ENCODE measurements around the gene KCNQ5.
"Not testable (repeated sequence)": the region's sequence is repeated elsewhere in the genome, so short reads cannot be mapped to it uniquely, and the experiment has no call there.

KCNQ5 gene

GRCh38 chr6:72857791-72858585 lies 236.1 kb downstream of the KCNQ5 start:
- no peak for DNase-seq

- DNase-seq, result no peak
These were observed 239.2 kb downstream of the KCNQ5 start for GRCh38 chr6:72861059-72861458.

- no peak for DNase-seq
These were observed 240.1 kb downstream of the KCNQ5 start for GRCh38 chr6:72861935-72862432.

- no peak for DNase-seq
These were observed 241.3 kb downstream of the KCNQ5 start for GRCh38 chr6:72863131-72863530.

GRCh38 chr6:72864236-72864635 lies 242.4 kb downstream of the KCNQ5 start:
- DNase-seq, result no peak

DNA sequence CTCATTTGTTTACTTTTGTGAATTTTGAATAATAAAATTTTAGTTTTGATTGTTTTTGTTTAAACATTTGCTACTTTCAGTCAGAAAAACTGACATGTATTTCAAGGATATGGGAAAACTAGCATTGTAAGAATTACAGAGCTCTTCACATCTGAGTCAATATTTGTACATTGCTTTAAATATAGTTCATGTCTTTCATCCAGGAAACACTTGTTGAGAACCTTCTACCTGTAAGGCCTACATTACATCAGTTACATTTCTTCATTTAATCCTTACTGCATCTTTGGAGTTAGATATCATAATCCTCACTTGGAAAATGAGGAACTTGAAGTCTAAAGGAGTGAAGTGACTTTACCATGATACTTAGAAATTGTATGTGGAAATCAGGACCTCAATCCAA lies 242.9 kb downstream of the KCNQ5 start:
- no peak for DNase-seq

DNA sequence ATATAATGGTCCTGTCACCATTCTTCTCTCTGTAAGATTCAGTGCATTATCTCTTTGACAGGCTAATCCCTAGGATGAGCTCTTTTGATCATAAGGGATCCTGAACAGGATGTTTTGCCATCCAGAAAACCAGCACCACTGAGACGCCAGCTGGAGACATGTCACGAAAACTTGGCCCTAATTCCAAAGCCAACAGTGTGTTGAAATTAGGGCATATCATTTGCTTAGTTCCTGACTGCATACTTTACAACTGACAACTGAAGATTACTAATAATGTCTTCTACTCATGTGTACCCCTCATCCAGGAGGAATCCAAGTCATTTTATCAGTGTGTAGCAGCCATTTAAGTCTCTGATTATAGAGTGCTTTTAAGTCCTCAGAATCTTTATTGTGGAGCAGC lies 243.6 kb downstream of the KCNQ5 start:
- no peak for DNase-seq

- DNase-seq, result no peak
These were observed 247.8 kb downstream of the KCNQ5 start for GRCh38 chr6:72869621-72870020.

GRCh38 chr6:72873433-72873832 lies 251.6 kb downstream of the KCNQ5 start:
- DNase-seq, result no peak

DNA sequence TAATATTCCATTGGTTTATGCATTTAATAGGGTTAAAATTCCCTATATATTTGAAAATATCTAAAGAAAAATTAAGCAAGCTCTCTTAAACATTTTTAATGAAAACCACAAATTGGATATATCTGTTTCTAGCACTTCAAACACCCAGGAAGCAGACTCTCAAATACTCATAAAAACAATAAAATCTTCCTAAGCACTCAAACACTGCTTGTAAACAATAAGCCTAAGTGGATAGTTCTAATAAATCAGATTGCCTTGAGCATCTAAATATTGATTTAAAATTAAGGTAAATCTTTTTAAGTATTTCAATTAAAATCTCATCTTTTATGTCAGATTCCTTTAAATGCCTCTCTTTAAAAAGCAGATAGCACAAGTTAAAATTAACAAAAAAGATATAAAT lies 254.4 kb downstream of the KCNQ5 start:
- no peak for DNase-seq

DNA sequence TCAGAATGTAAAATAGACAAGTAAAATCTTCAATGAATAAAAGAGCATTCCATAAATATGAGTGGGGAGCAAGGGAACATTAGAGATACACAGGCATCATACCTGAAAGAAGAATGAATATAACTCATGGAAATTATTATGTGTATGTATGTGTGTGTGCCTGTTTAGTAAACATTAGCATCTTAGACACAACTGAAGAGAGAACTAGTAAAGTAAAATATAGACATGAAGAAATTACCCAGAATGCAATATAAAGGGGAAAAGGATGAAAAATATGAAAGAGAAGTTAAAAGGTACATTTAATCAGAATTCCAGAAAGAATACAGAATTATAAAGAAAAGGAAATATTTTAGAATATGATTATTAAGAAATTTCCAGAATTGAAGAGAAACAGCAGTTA lies 264.3 kb downstream of the KCNQ5 start:
- no peak for DNase-seq

GRCh38 chr6:72890233-72890632 lies 268.4 kb downstream of the KCNQ5 start:
- DNase-seq, result no peak

DNA sequence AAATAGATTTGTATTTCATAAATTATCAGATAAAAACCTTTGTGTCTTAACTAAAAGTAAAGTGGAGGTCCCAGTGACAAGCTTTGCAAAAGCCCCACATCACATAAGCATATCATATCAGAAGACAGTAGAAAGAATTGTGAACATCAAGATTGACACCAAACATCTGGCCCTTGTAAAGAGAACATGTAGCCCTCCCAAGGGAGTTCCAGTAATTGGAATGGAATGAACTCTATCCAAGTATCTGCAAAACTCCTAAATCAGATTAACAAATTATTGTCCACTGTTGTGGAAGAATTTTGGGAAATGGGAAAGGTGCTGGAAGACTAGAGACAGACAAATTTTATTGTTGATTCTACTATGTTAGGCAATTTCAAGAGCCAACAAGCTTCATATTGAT lies 268.8 kb downstream of the KCNQ5 start:
- no peak for DNase-seq

- no peak for DNase-seq
These were observed 271.0 kb downstream of the KCNQ5 start for GRCh38 chr6:72892901-72893300.

DNA sequence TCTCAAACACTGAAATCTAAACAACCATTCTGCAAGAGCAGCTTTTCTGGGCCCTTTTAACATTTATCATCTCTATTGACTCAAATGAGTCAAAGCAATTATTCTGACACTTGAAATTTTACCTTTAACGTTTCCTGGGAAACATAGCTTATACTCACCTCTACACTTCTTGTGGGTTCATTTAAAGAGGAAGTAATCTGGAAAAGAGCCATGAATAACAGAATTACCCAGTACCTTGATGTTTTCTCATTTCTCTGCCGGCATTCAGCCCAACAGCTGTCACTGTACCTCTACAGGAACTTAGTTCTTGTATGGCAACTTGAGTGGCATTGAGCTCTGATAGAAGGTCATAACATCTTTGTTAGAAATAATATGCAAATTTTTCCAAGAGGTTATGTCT lies 272.2 kb downstream of the KCNQ5 start:
- no peak for DNase-seq

GRCh38 chr6:72898313-72898712 lies 276.4 kb downstream of the KCNQ5 start:
- not testable (repeated sequence) for DNase-seq

DNA sequence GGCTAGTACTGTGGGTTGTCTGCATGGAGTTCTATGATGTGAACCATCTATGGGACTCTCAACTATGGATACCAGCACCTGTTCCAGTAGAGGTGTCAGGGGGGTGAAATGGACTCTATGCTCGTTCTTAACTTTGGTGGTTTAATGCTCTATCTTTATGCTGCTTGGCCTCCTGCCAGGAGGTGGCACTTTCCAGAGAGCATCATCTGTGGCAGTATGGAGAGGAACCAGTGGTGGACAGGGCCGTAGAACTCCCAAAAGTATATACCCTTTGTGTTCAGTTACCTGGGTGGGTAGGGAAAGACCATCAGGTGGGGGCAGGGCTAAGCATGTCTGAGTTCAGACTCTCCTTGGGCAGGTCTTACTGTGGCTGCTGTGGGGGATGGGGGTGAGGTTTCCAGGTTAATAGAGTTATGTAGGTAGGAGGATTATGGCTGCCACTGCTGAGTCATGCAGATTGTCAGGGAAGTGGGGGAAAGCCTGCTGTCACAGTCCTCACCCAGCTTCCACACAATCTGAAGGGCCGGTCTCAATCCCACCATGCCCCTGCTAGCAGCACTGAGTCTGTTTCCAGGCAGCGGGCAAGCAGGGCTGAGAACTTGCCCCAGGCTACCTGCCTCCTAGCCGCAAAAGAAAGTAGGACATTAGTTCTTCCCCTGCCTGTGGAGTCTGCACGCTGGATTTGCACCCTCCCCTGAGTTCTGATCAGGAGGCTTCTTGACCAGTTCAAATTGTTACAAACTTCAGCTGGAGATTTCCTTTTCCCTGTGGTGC lies 284.0 kb downstream of the KCNQ5 start:
- DNase-seq, result no peak

DNA sequence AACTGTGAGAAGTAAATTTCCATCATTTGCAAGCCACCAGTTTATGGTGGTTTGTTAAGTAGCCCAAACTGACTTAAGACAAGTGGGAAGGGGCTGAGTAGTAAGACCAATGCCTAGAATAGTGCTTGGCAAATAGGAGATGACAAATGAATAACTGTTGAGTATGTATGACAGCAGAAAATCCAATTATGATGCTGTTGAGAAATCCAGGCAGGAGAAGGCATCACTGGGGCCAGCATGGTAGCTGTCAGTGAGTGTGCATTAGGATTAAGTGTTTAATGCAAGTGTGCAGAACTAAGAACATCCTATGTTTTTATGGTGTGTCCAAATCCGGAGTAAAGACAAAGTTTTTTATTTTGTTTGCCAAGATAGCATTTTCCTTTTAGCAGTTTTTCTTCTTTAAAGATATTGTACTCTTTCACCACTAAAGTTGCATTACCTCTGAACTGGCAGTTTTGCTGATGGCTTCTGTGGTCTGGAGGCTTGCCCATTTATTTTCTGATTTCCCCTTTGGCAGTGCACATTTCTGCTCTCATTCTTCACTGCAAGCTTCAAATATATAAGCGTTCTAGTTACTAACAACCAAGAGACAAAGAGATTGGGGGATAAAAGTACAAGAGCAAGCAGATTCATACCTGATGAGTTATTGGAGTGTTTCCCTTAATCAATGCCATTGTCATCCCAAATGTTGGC lies 289.7 kb downstream of the KCNQ5 start:
- no peak for DNase-seq

- no peak for DNase-seq
These were observed 291.9 kb downstream of the KCNQ5 start for GRCh38 chr6:72913797-72914196.

DNA sequence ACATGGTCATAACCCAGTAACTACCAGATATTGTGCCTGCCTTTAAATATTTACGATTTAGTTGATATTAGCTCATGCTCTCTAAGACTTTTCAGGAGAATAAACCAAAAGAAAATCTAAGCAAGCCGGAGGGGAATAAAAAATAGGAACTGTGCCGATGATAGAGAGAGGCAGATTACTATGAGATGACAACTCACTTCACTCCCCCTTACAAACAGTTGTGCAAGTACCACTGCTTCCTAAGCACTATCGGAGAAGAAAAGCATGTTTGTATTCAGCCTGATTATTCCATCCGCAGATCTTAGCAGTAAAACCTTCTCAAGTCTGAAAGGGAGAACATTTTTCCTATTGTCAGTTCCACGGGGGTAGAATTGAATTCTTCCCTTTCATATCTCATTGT lies 294.4 kb downstream of the KCNQ5 start:
- DNase-seq, result no peak

DNA sequence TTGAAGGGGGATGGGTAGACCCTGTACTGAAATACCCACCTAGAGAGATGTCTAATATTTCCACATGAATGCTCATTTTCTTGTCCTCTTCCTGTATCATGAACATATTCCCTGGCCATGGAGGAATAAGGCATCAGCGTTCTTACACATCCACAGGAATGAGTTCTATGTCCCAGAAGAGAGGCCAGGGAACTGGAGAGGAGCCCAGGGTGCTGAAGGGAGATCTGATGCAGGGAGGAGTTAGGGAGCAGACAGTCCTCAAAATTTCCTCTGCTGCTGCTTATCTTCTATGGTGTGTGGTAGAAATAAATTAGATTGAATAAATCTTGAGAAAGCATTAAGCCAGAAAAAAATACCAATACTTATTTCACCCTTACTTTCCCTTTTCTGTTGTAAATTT lies 295.0 kb downstream of the KCNQ5 start:
- DNase-seq, result no peak

- DNase-seq, result no peak
These were observed 300.5 kb downstream of the KCNQ5 start for GRCh38 chr6:72922401-72922800.

DNA sequence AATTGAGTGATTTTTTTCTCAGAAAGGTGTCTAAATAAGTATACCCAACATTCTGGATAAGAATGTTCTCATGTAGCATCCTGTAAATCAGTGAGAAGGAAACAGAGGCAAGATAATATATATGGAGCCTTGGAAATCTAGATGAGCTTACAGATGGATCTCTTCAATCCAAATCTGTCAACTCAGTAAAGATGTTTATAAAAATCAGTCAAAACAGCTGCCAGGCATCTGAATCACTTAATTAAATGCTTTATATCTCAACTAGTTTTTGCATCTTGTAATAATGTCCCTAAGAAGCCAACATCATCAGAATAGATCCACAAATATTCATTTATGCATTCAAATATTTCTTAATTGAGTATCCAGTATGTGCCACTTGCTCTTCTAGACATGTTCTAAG lies 303.3 kb downstream of the KCNQ5 start:
- no peak for DNase-seq
